Suppressor macrophage treated with lipopolysaccharide for 4 hours (primary cell): ENCODE data around the gene ITGA5.

Source experiments
- DNase-seq: peaks from one replicate; pipeline ENCODE4 v3.0.0-alpha.2; 2020

The ITGA5 gene

GRCh38 chr12:54349679-54350078, 69.4 kb downstream of the ITGA5 start:
- no peak for DNase-seq

GRCh38 chr12:54349036-54349435, 70.0 kb downstream of the ITGA5 start:
- no peak for DNase-seq
